Uterus (tissue), 2 donors: ENCODE measurements around the gene MED23.

ENCODE experiments used
- CTCF ChIP-seq, 4 experiments: fragments of 200-600 bp in 2 of 4; fragments of 450-650 bp in 2 of 4; sonication (generic) in 2 of 4; IDR thresholded peaks; one replicate each; pipeline ENCODE4 v1.5.1; 2016 to 2019; ENCODE audit warnings: antibody characterized with exemption in 4 of 4, mild to moderate bottlenecking in 2 of 4, moderate library complexity in 1 of 4
- POLR2A ChIP-seq, 2 donors: fragments of 450-650 bp; IDR thresholded peaks; one replicate each; pipeline ENCODE4 v1.6.1; 2016; ENCODE audit warnings: antibody characterized with exemption in 2 of 2, mild to moderate bottlenecking in 1 of 2, moderate library complexity in 1 of 2

DNA sequence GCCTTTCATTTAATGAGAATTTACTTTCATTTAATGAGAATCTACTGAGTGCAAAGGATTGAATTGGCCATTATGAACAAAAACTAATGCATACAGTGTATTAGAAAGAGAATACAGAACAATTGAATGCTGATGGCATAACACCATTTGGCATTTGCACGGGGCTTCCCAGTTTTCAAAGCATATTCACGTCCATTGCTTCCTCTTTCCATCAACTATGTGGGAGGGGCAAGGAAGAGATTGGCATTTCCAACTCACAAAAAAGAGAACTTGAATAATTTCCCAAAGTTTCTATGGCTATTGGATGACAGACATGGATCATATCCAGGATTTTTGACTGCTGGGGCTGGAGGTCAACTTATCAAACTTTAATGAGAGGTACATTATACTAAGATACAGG is 78.2 kb downstream of the MED23 start:
- TF ChIP-seq CTCF (IDR thresholded peaks at IDR 0.05) = no peak
- no peak for TF ChIP-seq POLR2A (IDR thresholded peaks at IDR 0.05)
